HG03159 (cell line): ENCODE results near the gene FKBP1B.
"Not testable (repeated sequence)": the region's sequence is repeated elsewhere in the genome, so short reads cannot be mapped to it uniquely, and the experiment has no call there.

Experiments used
- ATAC-seq: cut with Tn5 transposase; IDR thresholded peaks from one replicate; pipeline ENCODE4 v1.9.1; 2021; ENCODE audit warnings: mild to moderate bottlenecking, moderate library complexity; ENCODE audit not compliant: unreplicated experiment

Gene FKBP1B

GRCh38 chr2:24058564-24059271, 9.2 kb downstream of the FKBP1B start:
- no peak for ATAC-seq

DNA sequence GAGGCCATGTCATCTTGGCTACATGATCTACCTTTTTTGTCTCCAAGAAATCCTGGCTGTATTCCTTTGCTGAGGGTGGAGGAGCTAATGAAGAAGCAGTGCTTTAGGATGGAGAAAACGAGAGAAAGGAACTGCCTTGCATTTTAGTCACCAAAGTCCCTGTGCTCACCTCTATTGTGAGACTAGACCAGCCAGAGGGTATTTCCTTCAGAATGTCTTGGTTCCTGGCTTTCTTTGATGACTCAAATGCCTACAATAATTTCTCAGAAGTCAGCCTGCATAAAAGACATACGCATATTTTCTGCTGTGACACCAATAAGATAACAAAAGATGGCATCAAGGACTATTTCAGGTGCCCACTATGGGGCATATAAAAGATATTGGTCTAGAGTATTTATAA, 15.8 kb downstream of the FKBP1B start:
- no peak for ATAC-seq

GRCh38 chr2:24072259-24072658, 22.7 kb downstream of the FKBP1B start:
- ATAC-seq: no peak

DNA sequence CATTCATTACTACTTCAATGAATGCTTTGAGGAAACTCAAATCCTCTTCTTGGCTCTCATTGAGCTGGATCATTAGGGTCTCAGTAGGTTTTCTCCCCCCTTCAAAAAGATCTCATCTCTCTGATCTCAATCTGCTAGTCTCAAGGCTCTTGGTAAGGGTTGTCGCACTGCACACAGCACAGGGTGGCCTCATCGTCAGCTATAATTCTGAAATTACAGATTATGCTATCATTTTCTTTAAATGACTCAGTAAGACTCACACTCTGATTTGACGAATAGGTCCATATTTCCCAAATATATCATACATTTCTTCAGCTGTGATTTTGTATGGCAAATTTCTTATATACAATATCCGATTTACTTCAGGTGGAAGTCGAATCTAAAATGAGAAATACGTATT, 24.3 kb downstream of the FKBP1B start:
- no peak for ATAC-seq

DNA sequence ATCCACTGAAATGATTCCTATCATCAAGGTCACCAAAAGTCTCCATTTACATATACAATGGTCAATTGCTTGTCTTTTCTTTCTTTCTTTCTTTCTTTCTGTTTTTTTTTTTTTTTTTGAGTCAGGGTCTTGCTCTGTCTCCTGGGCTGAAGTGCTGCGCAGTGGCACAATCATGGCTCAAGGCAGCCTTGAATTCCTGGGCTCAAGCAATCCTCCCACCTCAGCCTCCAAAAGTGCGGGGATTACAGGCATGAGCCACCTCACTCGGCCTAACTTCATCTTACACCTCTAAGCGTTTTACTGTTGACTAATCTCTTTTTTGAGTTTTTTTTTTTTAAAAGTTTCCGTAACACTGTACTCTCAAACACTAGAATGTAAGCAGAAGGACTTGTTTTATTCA, 25.7 kb downstream of the FKBP1B start:
- ATAC-seq: no peak

DNA sequence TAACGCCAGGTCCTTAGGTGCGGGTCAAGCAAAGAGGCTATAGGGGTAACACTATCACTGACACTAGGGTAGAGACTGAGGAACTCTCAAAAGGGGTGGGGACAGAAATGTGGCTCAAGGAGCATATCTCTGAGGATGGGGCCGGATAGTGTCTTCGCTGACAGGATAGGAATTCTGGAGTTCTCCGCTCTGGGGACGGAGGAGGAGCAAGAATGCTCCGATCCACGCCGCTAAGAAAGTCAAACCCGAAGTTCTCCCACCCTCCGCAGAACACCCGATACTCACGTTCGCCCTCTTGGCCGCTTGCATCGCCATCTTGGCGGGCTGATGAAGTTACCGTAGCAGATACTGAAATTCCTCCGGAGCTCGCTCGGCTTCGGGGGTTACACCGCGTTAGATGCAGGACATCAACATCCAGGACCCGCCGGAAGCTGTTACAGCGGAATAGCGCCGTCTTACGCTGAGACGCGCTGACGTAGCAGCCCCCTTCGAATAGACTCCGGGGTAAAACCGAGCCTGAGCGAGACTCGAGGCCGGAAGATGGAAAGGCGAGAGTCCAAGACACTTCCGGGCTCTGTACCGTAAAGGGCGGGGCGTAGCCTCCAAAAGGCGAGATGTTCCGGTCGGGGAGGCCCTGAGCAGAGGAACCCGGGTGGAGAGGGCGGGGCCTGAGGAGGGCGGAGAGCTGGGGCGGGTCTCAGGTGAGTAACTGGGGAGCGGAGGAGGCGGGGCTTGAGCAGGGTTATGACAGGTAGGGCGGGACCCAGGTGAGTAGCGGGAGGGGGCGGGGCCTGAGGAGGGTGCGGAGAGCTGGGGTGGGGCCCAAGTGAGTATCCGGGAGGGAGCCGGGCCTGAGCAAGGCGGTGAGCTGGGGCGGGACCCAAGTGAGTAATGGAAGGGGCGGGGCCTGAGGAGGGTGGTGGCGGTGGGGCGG, 26.6 kb downstream of the FKBP1B start, which contains the start of gene SF3B6:
Gene SF3B6, minus strand, starts transcription at position 412 of the 934 bp plus-strand sequence. Its CDS starts 97 bp downstream, at position 315.
- ATAC-seq: peak; percentile 96

GRCh38 chr2:24076849-24077534, 27.5 kb downstream of the FKBP1B start:
- peak; percentile 18 for ATAC-seq

DNA sequence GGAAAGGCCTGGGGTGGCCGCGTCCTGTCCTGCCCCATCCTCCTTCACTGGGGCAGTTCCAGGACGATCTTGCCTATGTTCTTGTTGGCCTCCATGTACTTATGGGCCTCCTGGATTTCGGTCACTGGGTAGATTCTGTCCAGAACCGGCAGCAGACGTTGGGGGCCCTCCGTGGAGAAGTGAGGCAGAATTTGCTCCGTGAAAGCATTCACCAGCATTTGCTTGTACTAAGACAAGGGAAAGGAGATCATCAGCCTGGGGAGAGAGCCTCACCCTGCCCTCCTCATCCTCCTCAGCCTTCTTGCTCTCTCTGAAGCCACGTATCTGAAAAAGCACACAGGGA, 28.0 kb downstream of the FKBP1B start:
- ATAC-seq: no peak

GRCh38 chr2:24077879-24078278, 28.3 kb downstream of the FKBP1B start:
- no peak for ATAC-seq

DNA sequence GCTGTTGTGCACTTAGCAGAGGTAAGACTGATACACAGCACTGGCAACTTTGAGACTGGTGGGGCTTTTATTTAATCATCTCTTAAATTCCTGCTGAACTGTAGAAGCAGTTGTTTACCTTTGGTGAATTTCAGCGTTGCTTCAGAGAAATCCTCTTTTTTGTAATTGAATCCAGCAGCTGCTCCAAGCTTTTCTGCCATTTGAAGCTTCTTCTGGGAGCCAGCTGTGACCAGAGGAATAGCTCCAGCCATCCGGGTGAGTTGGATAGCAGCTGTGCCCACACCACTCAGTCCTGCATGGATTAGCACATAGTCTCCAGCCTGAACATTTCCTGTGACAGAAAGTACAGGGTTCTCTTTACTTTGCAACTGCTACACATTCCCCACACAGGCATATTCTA, 31.2 kb downstream of the FKBP1B start:
- no peak for ATAC-seq

DNA sequence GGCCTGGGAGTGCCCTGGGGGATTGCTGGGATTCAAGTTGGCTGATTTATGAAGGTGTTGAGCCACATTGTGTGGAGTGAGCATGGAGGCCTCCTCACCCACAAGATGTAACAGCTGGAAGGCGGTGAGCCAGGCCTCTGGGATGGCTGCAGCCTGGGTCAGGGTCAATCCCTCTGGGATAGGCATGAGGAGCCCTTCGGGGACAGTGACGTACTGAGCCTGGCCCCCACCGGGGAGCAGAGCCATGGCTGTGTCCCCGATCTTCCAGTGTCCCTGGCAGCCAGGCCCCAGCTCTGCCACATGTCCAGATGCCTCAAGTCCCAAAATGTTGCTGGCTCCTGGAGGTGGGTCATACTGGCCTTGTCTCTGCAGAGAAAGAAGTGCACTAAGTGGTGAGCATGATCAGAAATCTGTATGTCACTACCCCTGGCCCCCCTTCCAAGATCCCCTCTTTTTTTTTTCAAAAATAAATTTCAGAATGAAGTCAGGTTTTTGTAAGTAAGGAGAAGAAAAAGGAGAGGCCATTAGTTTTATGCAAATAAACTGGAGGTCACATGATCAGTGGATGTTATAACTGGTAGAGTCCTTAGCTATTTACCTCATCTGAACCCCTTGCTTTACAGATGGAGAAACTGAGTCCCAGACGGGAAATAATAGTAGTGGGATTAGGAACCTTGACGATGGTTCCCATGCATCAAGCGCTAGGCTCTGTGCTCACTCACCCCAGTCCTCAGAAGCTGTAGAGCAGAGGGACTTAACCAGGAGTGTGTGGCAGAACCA, 33.4 kb downstream of the FKBP1B start:
- no peak for ATAC-seq

DNA sequence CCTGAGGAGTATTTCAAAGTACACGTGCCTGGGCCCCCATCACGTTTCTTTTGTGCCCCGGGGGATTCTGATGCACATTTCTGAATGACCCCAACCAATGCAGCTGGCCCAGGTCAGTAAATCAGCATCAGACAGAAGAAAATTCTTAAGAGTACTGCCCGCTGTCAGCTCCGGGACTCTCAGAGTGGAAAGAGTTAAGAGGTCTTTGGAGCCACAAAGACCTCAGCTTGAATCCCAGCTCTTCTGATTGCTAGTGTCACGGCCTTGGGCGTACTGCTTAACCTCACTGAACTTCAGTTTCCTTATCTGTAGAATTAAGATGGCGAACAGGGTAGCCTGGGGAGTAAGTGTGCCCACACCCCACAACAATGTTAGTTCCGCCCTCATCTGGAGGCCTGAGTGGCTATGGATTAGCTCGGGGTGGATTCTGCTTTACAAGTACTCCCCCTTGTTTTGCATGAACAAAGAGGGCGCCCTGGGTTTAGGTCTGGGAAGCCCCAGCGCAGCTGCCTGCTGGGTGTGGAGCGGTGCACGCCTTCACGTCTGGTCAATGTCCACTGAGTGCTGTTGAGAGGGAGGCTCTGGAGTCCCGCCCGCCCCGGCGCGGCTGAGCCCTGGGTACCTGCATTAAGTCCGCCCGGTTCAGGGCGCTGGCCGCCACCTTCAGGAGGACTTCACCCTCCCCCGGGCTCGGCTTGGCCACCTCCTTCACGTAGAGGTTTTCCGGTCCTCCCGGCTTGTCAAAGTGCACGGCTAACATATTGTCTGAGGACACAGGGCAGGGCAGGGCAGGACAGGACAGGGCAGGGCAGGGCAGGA, 34.2 kb downstream of the FKBP1B start:
- peak; percentile 85 for ATAC-seq

GRCh38 chr2:24084386-24085199, 35.1 kb downstream of the FKBP1B start, which contains the start of gene TP53I3:
Gene TP53I3 (minus strand): TSS chr2:24084834. CDS start chr2:24084326, 508 bp downstream.
- peak; percentile 76 for ATAC-seq

DNA sequence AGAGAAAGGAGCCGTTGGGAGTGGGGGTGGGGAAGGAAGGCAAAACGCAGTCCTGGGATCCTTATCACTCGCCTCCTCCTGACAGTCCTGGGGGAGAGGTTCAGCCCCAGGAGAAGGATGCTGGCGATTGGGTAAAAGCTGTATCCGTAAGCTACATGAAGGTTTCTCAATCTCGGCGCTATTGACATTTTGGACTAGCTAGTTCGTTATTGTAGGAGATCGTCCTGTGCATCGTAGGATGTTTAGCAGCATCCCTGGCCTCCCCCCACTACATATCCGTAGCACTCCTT, 35.6 kb downstream of the FKBP1B start:
- ATAC-seq: no peak

GRCh38 chr2:24086241-24086640, 36.7 kb downstream of the FKBP1B start:
- no peak for ATAC-seq

DNA sequence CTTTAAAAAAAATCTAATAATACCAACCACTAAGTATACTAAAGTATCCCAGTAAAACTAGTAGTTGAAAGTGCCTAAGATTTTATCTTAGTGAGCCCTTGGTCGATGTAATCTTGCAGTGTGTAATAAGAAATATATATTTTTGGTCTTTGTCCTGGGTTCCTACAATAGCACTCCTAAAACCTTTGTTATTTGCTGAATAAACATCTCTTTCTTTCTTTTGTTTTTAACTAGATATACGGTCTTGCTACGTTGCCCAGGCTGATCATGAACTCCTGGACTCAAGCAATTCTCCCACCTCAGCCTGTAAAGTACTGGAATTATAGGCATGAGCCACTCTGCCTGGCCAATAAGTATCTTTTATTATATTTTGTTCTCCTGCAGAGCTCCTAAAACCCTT, 37.5 kb downstream of the FKBP1B start:
- ATAC-seq: no peak

GRCh38 chr2:24088821-24089359, 39.3 kb downstream of the FKBP1B start:
- ATAC-seq: no peak

DNA sequence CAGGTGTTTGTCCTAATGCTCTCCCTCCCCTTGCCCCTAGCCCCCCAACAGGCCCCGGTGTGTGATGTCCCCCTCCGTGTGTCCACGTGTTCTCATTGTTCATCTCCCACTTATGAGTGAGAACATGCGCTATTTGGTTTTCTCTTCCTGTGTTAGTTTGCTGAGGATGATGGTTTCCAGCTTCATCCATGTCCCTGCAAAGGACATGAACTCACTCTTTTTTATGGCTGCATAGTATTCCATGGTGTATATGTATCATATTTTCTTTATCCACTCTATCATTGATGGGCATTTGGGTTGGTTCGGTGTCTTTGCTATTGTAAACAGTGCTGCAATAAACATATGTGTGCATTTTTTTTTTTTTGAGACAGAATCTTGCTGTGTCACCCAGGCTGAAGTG, 43.7 kb downstream of the FKBP1B start:
- not testable (repeated sequence) for ATAC-seq

GRCh38 chr2:24095171-24095677, 45.7 kb downstream of the FKBP1B start:
- ATAC-seq: not testable (repeated sequence)
